Middle frontal gyrus (tissue), 1 donor: ENCODE results near the gene CCDC57.
"Not testable (repeated sequence)": the region's sequence is repeated elsewhere in the genome, so short reads cannot be mapped to it uniquely, and the experiment has no call there.

Source experiments
- DNase-seq: peaks from one replicate; pipeline ENCODE4 v3.0.0-alpha.2; 2015; ENCODE audit warnings: low spot score; ENCODE audit errors: extremely low spot score

The CCDC57 gene

DNA sequence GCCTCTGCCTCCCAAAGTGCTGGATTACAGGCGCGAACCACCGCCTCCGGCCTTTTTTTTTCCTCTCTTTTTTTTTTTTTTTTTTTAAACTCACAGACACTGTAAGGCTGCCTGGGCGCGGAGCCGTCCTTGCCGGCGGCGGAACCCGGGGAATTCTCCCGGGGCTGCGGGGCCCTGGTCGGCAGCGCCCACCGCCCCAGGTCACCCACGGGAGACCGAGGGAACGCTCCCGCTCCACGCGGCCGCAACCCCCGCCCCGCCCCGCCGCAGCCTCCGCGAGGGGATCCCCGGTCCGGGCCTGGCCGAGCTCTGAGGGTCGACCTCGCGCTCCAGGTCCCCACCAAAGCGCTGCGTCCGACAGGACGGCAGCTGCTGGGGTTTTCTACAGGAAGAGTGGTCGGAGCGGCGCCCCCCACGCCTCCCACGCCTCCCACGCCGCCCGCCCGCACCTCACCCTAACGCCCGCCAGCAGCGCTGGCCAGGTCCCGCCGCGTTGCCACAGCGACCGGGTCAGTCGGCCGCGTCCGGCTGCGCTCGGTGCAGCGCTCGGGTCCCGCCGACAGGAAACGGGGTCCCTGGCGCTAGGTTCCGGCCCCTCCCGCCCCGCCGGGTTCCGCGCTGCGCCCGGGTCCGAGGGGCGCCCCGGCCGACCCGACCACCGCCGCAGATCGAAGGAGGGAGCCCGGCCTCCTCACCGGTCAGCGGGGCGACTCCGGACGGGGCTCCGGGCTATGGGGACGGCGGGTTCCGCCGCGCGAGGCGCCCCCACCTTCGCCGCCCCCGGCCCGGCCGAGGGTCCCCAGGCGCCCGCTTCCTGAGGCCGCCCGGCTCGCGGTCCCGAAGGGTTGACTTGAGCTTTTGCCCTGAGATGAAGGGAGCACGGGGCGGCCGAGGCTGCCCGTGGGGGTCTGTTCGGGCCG, at the start of gene CCDC57:
TSS of gene CCDC57 (minus strand) at position 512 of the 920 bp plus-strand sequence. CDS start 10,898 bp downstream, outside the sequence.
- peak; percentile 31 for DNase-seq

- no peak for DNase-seq
These were observed 49.7 kb upstream of the CCDC57 start for GRCh38 chr17:82262344-82262743.

- not testable (repeated sequence) for DNase-seq
These were observed 47.6 kb upstream of the CCDC57 start for GRCh38 chr17:82259972-82260961.

GRCh38 chr17:82258555-82258954, 45.9 kb upstream of the CCDC57 start:
- DNase-seq, result no peak

DNA sequence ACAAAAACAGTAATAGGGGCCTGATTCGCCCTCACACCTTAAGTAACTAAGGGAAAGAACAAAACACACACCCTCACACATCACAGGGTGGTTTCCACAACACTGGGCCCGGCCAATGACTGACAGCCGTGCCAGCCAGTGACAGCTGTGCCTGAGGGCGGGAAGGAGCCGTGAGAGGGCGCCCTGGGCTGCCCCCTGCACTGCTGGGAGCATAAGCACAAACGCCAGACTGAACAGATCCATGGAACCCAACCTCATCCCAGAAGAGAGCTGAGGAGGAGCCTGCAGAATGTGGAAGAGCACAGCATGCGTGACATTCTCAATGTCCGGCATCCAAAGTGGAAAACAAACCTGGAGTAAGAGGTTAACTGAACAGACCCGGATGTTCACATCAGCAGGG, 44.8 kb upstream of the CCDC57 start:
- DNase-seq, result no peak

GRCh38 chr17:82256242-82256885, 43.7 kb upstream of the CCDC57 start:
- DNase-seq, result no peak

DNA sequence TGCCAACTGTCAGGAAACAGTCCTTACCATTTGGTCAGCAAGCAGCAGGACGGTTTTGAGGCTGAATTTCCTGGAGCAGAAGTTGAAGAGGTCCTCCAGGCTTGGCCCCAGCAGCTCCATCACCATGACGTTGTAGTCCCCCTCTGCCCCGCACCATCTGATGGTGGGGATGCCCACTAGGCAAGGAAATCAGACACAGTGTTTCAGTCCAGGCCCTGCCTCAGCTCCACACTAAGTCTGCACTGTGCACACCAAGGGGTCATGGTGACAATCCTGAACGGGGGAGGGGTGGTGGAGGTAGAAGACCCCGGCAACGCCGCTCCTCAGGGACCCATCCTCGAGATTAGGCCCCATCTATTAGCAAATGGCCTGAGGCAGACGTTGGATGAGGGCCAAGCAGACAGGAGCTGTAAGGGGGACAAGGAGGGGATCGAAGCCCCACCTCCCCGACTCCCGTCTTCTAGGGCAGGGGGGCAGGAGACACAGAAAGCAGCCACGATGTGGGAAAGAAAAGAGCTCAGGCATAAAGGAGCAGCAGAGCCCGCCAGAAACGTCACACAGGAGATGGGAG, 42.8 kb upstream of the CCDC57 start:
- no peak for DNase-seq

- not testable (repeated sequence) for DNase-seq
These were observed 42.1 kb upstream of the CCDC57 start for GRCh38 chr17:82254746-82255145.

DNA sequence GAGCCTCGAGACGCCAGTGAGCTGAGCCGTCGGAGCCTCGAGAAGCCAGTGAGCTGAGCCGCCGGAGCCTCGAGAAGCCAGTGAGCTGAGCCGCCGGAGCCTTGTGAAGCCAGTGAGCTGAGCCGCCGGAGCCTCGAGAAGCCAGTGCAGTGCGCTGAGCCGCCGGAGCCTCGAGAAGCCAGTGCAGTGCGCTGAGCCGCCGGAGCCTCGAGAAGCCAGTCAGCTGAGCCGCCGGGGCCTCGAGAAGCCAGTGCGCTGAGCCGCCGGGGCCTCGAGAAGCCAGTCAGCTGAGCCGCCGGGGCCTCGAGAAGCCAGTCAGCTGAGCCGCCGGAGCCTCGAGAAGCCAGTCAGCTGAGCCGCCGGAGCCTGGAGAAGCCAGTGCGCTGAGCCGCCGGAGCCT, 41.5 kb upstream of the CCDC57 start:
- DNase-seq, result not testable (repeated sequence)

GRCh38 chr17:82253179-82253544, 40.5 kb upstream of the CCDC57 start:
- no peak for DNase-seq

GRCh38 chr17:82252511-82253178, 40.0 kb upstream of the CCDC57 start:
- no peak for DNase-seq

DNA sequence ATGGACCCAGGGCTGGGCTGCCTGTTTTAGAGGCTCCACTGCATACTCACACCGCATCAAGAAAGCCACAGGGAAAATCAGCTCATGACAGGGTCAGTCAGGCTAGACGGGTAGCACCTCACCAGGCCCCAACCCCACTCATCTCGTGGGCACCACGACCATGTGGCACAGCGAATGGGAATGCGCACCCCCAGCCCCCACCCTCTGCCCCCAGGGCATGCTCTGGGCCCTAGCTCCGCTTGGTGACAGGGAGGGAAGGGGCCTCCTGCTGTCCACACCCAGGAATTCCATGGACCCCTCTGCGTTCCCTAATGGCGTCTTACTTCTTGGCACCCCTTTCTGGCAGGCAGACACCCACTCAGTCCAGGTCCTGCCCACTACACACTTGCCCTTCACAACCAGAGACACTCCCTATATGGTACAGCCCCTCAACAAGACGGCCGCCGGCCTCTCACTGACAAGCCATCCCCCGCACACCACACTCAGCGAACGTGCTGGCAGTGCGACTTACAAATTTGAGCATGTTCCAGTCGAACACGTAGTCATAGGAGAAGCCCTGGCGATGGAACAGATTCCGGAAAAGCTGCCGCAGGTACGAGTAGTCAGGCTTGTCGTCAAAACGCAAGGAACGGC, 38.3 kb upstream of the CCDC57 start:
- no peak for DNase-seq

- no peak for DNase-seq
These were observed 37.4 kb upstream of the CCDC57 start for GRCh38 chr17:82249896-82250581.

- DNase-seq, result no peak
These were observed 36.4 kb upstream of the CCDC57 start for GRCh38 chr17:82248815-82249674.

GRCh38 chr17:82247856-82248671, 35.4 kb upstream of the CCDC57 start:
- DNase-seq, result no peak

DNA sequence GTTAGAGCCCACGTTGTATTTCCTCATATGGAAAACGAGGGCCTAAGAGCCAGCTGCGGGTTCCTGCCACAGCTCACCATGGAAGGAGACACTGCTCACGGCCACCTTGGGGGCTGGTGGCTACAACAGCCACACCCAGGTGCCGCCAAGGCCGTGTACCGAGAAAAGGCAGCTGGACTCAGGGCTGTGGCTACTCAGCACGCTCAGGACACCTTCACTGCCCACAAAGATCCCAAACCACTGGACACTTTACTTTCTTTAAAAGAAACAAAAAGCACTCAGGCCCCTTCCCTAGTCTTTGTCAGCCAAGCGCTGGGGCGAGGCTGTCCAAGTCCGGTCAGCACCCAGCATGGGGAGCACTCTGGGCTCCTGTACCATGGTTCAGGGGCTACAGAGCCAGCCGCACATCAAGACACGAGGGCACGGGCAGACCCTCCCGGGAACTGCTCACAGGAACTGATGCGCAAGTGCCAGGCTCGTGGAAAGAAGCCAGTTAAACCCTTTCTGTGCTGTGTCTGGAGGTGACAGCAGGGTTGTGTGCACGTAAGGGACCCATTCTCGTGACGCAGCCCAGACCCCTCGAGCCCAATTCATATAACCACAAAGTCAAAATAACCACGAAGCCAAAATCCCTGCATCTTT, 34.7 kb upstream of the CCDC57 start:
- no peak for DNase-seq
